Mononuclear cell (primary cell): ENCODE data around the gene FAM20A. TPM values are rescaled to one million over a fixed set of nuclear protein-coding genes. Genes with fewer than 3 reads are reported as not detected.

ENCODE experiments used
- H3K27me3 ChIP-seq: 2 replicates; pipeline ENCODE4 v1.6.0; 2011; ENCODE audit warnings: low read length, control low read depth; ENCODE audit not compliant: insufficient read depth
- H3K4me1 ChIP-seq: 2 replicates; pipeline ENCODE4 v1.5.1; 2011; ENCODE audit warnings: mild to moderate bottlenecking, low read length, control low read depth; ENCODE audit not compliant: insufficient read depth
- H3K4me3 ChIP-seq: 2 replicates; pipeline ENCODE4 v1.5.1; 2011; ENCODE audit warnings: mild to moderate bottlenecking, low read length, moderate library complexity
- H3K9me3 ChIP-seq: 2 replicates; pipeline ENCODE4 v1.5.1; 2011; ENCODE audit warnings: low read depth, mild to moderate bottlenecking, control low read depth, low read length
- total RNA-seq: library from RNA; depleted of rRNA; stranded (reverse); fragments of >200 nt; gene quantifications from one replicate; pipeline ENCODE4 v1.2.3, GENCODE V29; 2012

FAM20A gene
- total RNA-seq, 1 donor, result 2.4 TPM

GRCh38 chr17:68514831-68515635, 86.1 kb downstream of the FAM20A start:
- Histone ChIP-seq H3K9me3 (no peaks in the 10 kb centered on the region), H3K27me3 (no peaks in the 10 kb centered on the region), H3K4me1 (peaks cover 34% of the 10 kb centered on the region), H3K4me3 (no peak overlapping the region)

GRCh38 chr17:68513932-68514331, 87.2 kb downstream of the FAM20A start:
- peak overlapping the region; percentile 69 for H3K4me3 ChIP-seq
- H3K4me1 ChIP-seq, result peaks cover 45% of the 10 kb centered on the region
- no peaks in the 10 kb centered on the region for H3K27me3 ChIP-seq
- no peaks in the 10 kb centered on the region for H3K9me3 ChIP-seq

DNA sequence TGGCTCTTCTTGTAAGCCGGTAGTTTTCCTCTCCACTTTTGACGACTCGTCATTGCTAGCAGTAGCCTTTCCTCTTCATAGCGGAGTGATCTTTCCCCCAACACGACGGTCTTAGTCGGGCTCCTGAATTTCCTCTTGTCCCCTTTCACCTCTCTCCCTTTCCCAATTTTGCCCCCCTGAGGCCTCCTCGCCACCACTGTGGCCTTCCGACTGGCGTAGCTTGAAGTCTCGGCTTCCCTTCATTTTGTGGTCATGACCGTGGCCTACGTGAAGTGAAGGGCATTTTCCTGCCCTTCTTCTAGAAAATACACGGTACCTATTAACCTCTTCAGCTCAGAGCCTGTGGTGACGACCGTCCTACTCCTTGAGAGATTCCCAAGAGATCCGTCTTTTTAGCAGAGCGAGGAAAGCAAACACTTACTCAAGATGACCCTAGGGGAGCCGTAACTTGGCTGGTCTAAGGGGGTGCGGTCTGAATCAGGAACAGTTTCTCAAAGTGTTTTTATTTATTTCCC, 88.2 kb downstream of the FAM20A start:
- Histone ChIP-seq H3K4me1 (peaks cover 48% of the 10 kb centered on the region), H3K27me3 (no peaks in the 10 kb centered on the region), H3K4me3 (peak overlapping the region; percentile 69), H3K9me3 (no peaks in the 10 kb centered on the region)

GRCh38 chr17:68512247-68512959, 88.8 kb downstream of the FAM20A start, which contains the start of gene PRKAR1A:
PRKAR1A (plus strand) TSS chr17:68512430; CDS start chr17:68515400, 2,970 bp downstream.
- H3K27me3 ChIP-seq, result no peaks in the 10 kb centered on the region
- no peaks in the 10 kb centered on the region for H3K9me3 ChIP-seq
- H3K4me1 ChIP-seq, result peaks cover 46% of the 10 kb centered on the region
- peak within 1 kb of the TSS; percentile 69 for H3K4me3 ChIP-seq

- Histone ChIP-seq H3K4me3 (peak overlapping the region; percentile 69), H3K9me3 (no peaks in the 10 kb centered on the region), H3K4me1 (peaks cover 46% of the 10 kb centered on the region), H3K27me3 (no peaks in the 10 kb centered on the region)
Observed at GRCh38 chr17:68511671-68512246, 89.4 kb downstream of the FAM20A start.

DNA sequence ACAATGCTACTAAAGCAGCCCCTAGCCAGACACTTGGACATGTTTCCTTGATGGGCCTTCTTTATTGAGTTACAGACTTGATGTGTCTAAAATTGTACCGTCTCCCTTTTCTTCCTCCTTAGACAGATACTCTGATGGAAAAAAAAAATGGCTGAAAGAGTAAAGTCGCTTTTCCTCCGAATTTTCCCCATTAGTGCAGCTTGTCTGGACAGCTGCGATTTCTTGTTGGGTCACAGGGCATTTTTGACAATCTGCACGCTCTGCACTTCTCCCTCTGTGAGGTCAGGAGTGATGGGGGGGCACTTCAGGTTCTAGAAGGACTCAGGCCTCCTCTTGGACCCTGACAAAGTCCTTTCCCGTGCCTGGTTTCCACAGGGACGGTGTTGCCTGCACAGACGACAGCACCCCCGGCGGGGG, 89.9 kb downstream of the FAM20A start:
- H3K9me3 ChIP-seq, result no peaks in the 10 kb centered on the region
- H3K4me3 ChIP-seq, result peak overlapping the region; percentile 69
- H3K4me1 ChIP-seq, result peaks cover 48% of the 10 kb centered on the region
- no peaks in the 10 kb centered on the region for H3K27me3 ChIP-seq

GRCh38 chr17:68509141-68510057, 91.8 kb downstream of the FAM20A start:
- Histone ChIP-seq H3K9me3 (no peaks in the 10 kb centered on the region), H3K4me3 (no peak overlapping the region), H3K27me3 (no peaks in the 10 kb centered on the region), H3K4me1 (peaks cover 40% of the 10 kb centered on the region)

- Histone ChIP-seq H3K27me3 (no peaks in the 10 kb centered on the region), H3K4me3 (no peak overlapping the region), H3K9me3 (no peaks in the 10 kb centered on the region), H3K4me1 (peaks cover 35% of the 10 kb centered on the region)
Observed at GRCh38 chr17:68507576-68507975, 93.6 kb downstream of the FAM20A start.

- no peak overlapping the region for H3K4me3 ChIP-seq
- H3K4me1 ChIP-seq, result peaks cover 29% of the 10 kb centered on the region
Observed at GRCh38 chr17:68505951-68506350, 95.2 kb downstream of the FAM20A start.

DNA sequence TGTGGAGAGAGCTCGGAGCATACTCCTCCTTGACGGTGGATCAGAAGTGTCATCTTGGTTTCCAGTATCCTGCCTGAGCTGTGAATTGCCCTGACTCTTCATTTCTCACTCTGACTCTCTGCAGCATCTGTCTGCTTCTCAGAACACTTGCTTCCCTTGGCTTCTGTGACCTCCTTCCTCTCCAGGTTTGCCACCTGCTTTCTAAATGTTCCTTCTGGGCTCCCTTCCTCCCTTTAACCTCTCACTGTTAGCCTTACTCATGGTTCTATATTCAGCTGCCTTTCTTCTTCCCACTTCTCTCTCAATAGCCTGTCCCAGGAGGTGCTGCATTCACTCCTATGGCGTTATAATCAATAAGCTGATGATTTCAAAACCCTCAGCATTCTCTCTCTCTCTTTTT, 100.1 kb downstream of the FAM20A start:
- no peaks in the 10 kb centered on the region for H3K27me3 ChIP-seq
- peaks cover 34% of the 10 kb centered on the region for H3K4me1 ChIP-seq
- H3K4me3 ChIP-seq, result no peak overlapping the region
- H3K9me3 ChIP-seq, result no peaks in the 10 kb centered on the region

More at GRCh38 chr17:68505951-68506350, 95.2 kb downstream of the FAM20A start:
- Histone ChIP-seq H3K27me3 (no peaks in the 10 kb centered on the region), H3K9me3 (no peaks in the 10 kb centered on the region)

GRCh38 chr17:68499587-68499986, 101.6 kb downstream of the FAM20A start:
- Histone ChIP-seq H3K9me3 (no peaks in the 10 kb centered on the region), H3K27me3 (no peaks in the 10 kb centered on the region), H3K4me1 (peaks cover 35% of the 10 kb centered on the region), H3K4me3 (no peak overlapping the region)

DNA sequence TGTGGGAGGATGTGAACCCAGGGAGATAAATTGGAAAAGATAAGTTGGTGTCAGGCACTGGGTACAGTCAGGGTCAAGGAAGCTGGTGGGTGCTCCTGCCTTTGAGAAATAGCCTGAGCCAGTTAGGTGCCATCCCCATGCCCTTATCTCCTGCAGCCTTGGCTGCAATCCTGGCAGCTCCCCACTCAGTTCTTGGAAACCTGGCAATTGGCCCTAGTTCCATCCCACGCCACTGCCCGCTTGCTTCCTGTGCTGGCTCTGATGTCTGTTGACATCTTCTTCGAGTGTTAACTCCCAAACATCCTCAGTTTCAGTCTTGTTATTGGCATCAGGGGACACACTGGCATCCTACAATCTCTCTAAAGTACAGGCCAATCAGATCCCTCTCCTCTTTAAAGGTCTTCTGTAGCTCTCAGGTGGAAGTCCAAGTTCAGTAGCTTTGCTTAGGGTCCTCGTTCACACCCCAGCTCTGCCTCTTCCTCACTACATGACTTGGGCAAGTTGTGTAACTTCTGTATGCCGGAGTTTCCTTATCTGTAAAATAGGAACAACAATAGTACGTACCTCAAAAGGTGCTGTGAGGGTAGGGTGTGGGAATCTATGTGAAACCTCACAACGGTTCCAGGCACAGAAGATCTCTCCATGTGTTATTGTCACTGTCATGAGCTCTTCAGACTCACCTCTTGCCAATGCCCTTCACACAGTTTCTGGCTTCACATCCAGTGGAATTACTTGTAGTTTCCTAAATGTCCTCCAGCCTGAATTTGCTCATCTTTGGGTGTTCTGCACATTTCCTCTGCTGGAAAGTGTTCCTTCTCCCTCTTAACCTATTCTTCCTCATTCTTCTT, 102.5 kb downstream of the FAM20A start:
- Histone ChIP-seq H3K4me3 (no peak overlapping the region), H3K9me3 (no peaks in the 10 kb centered on the region), H3K27me3 (no peaks in the 10 kb centered on the region), H3K4me1 (peaks cover 35% of the 10 kb centered on the region)

DNA sequence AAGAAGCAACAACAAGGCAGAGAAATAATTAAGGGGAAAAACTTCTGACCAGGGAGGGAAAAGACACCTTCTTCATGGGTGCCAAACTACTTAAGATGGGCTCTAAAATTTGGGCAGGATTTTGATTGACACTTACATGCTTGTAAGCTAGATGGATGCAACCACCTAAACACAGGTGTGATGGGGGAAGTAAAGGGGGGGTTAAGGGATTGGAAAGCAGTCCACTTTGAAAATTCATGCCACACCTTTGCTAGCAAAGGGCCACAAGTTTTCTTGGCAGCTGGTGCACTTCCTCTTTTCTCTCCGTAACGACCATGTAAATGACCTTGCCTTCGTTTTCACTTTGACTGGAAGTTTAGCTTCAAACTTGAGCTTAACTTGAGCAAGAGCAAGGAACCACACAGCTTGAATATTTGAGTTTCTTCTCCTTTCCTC, 103.3 kb downstream of the FAM20A start:
- peaks cover 42% of the 10 kb centered on the region for H3K4me1 ChIP-seq
- H3K27me3 ChIP-seq, result no peaks in the 10 kb centered on the region
- no peak overlapping the region for H3K4me3 ChIP-seq
- no peaks in the 10 kb centered on the region for H3K9me3 ChIP-seq
